GM19452 (cell line): ENCODE results near the gene IGFBP4.

Source experiments
- ATAC-seq: cut with Tn5 transposase; IDR thresholded peaks from one replicate; pipeline ENCODE4 v1.9.1; 2021; ENCODE audit not compliant: unreplicated experiment

Gene IGFBP4

DNA sequence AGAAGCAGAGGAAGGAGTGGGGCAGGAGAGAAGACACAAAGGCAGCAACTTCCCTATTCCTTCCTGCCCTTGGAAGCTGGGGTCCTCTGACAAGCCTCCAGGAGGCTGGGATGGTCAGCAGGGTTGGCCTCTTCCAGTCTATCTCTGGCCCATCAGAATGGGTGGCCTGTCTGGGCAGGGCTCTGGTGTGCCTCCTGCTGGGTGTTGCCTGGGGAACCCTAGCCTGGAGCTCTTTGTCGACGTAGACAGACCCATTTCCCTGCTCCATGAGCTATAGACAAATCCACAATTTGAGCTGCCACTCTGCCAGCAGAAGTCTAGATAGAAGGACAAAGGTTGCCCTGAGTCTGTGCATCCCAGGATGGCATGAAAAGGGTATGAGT lies 11.4 kb downstream of the IGFBP4 start:
- no peak for ATAC-seq

- no peak for ATAC-seq
These were observed 13.2 kb downstream of the IGFBP4 start for GRCh38 chr17:40456396-40456951.

DNA sequence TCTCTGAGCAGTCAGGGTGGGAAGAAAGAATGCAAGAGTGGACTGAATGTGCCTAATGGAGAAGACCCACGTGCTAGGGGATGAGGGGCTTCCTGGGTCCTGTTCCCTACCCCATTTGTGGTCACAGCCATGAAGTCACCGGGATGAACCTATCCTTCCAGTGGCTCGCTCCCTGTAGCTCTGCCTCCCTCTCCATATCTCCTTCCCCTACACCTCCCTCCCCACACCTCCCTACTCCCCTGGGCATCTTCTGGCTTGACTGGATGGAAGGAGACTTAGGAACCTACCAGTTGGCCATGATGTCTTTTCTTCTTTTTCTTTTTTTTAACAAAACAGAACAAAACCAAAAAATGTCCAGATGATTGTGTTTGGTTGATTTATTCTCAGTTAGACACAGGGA lies 14.1 kb downstream of the IGFBP4 start:
- no peak for ATAC-seq

GRCh38 chr17:40457964-40458791 lies 14.9 kb downstream of the IGFBP4 start:
- ATAC-seq = no peak

- ATAC-seq = no peak
These were observed 15.7 kb downstream of the IGFBP4 start for GRCh38 chr17:40458851-40459482.

DNA sequence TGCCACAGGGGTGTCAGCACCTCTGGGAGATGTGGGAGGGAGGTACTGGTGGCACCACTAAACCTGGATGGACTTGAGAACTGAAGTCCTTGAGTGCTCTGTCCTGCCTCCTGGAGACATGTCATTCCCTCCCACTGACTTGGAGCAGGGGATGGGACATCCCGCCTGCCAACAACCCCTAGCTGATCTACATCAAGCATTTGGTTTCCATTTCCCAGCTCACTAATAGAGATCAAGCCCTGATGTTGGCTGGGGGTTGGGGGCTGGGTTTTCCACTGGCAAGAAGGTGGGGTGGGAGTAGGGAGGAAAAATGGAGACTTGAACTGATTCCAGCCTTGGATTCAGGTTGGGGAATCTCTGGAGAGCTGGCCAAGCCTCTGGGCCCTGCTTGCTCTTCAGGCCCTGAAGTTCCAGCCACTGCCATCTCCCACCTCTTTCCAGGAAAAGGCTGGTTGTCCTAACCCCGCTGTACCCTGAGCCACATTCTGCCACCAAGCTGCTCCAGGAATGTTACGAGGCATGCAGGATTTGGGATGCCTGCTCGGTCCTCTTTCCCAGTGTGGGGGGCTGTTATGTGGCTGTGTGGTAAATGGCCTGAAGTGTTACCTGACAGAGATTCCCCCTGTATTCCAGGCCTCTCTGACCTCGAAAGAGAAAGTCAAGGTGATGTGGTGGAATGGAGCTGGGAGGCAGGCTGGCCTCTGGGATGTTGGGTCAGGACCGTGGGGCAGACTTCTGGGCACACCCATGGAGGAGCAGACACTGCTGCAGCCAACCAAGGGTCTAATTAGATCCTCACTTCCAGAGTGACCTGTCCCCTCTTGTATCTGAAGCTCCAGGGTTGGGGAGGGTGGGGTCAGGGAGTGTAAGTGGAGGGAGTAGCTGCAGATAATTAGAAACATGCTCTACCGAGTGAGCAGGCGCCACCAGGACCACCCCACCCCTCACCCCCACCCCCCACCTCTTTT lies 16.7 kb downstream of the IGFBP4 start:
- ATAC-seq = no peak

GRCh38 chr17:40460604-40460967 lies 17.3 kb downstream of the IGFBP4 start:
- ATAC-seq = no peak

DNA sequence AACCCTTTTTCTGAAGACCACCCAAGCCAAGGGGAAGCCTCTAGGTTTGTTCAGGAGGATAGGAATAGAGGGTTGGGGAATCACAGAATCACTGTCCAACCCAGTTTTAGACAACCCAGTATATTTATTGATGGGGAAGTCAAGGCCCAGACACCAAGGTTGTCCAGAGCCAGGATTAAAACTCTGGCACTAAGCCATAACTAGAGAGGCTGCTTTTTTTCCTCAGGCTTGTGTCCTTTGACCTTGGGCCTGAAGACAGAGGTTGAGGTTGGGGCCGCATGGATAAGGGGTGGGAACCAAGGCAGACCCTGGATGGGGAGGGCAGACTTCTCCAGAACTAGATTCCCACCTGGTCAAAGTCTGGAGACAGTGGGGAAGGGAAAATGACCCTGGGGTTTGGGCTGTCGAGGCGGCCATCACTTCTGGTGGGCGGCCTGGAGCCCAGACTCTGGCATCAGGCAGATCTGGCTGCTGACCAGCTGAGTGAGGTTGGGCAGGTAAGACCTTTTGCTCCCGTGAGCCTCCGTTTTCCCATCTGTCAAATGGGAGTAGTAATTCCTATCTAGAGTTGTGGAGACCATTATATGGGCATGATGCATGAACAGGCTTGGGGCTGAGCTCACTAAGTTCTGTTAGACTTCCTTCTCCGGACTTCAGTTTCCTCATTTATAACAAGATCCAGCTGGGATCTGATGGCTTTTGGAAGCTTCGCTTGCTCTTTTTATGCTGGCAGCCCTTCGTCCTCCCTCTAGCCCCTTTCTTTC lies 17.9 kb downstream of the IGFBP4 start:
- ATAC-seq = no peak

DNA sequence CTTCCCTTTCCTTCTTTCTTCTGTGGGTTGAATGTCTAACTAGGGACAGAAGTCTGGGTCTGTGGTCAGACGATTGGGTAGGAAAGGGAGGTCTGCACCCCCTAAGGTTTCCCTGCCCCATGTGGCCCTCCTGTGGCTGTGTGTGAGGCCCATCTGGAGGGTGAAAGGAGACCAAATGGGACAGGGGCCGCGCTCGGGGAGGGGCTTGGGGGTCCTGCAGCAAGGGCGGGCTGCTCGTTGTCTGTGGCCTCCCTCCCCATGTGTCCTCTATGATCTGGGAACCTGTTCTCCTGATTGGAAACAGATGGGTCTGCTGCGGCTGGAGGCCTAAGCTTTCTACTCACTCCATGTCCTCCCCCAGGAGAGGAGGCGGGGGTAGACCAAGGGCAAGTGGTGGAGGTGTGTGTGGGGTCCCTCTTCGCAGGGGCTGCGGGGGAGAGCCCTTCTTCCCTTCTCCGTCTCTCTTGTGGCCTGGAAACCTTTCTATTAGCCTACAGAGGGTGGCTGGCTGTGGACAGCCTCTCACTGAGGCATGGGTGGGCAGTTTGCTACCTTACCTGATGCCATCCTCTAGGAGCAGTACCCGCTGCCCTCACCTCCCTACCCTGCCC lies 18.6 kb downstream of the IGFBP4 start:
- no peak for ATAC-seq

DNA sequence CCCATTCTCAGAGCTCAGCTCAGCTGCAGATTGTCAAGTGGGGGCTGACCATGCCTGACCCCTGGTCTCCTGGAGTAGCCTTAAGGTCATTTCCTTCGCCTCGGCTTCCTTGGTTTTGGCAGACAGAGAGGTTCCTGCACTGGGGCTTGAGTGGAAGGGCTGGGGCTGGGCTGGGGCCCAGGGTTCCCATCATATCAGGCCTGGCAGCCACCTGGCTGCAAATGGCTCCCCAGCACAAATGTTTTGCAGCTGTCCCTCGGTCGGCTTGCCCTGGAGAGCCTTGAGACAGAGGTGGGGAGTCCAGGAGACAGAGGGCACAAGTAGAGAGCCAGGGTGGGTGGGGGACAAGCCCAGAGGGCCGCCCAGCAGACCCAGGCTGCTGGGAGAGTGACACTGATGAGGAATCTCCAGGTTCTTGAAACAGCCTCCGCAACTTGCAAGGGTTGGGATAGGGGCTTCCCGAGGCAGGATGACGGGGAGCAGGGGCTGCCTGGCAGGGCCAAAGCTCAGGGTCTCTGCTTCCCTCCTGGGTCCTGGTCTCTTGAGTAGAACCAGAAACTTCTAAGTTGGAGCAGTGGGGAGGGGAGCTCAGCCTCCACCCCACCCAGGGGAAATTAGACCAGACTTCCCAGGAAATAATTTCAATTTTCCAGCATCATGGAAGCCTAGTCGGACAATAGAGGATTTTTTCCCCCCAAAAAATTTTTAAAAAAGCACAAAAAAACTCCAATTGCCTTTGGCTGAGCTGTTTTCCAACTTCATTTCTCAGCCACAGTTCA lies 19.3 kb downstream of the IGFBP4 start:
- no peak for ATAC-seq

- ATAC-seq = no peak
These were observed 19.9 kb downstream of the IGFBP4 start for GRCh38 chr17:40463122-40463550.

DNA sequence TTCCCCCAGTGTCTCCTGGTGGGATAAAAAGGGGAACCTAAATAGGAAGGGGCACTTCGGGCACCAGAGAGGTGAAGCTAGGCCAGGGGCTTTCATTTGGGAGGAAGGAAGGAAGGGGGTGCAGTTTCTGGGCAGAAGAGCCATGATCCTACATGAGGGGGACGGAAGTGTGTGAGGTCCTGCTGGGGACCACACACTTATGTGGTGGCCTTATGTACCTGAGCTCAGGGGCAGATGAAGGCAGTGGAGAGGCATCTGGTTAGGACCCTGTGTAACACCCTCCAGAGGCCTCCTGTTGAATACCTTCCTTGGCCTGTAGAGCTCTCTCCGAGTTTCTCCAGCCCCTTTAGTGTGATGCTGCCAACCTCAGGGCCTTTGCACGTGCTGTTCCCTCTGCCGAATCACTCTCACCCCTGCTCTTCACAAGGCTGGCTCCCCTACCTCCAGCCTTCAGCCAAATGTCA lies 21.2 kb downstream of the IGFBP4 start:
- no peak for ATAC-seq

DNA sequence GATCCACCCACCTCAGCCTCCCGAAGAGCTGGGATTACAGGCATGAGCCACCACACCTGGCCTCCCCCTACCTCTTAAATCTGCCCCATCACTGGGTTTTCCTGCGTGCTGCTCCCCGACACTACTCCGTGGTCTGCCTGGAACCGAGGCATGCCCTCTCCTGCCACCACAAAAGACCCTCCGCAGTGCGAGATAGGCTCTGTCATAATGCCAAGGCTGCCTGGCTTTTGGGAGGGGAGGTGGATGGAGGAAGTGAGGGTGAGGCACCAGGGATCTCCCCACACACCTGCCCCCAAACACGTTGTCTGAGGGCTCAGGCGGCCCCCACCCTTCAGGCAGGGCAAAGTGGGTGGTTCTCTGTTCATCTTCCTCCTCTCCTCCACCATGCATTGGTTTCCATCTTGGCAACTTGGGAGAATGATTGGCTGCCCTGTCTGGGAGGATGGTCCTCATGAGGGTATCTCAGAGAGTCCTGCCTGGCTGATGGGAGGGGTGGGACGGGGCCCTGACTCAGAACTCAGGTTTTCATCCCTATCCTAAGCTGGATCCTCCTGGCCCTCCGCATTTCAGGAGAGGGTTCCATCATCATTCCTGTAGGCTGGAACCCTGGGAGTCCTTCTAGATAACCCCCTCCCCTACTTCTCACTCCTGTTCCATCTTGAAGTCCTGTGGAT lies 23.2 kb downstream of the IGFBP4 start:
- no peak for ATAC-seq

DNA sequence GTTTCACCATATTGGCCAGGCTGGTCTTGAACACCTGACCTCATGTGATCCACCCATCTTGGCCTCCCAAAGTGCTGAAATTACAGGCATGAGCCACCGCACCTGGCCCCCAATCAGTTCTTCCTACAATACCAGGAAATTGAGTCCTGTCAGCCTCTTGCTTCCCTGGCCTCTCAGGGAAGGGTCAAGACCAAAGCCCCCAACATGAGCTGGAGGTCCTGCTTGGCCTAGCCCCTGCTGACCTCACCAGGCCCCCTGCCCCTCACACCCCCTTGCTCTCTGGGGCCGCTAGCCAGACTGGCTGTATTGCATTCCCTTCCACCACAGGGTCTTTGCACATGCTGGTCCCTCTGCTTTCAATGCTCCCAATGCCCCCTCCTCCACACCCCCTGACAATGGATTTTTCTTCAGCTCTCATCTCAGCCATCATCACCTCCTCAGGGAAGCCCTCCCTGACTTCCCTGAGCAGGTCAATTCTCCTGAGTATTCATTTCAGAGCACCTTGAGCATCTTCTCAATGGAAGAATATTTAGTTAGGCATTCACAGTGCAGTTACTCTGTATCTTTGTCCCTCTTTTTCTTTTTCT lies 24.1 kb downstream of the IGFBP4 start:
- no peak for ATAC-seq

- no peak for ATAC-seq
These were observed 25.3 kb downstream of the IGFBP4 start for GRCh38 chr17:40468560-40468959.

- ATAC-seq = no peak
These were observed 26.8 kb downstream of the IGFBP4 start for GRCh38 chr17:40469805-40470675.
